Esophagus squamous epithelium (tissue), 4 donors: ENCODE measurements around the gene CARM1.

ENCODE experiments used
- CTCF ChIP-seq, 6 experiments: fragments of 450-650 bp in 4 of 6; fragments of 200-600 bp in 2 of 6; sonication (generic) in 2 of 6; IDR thresholded peaks; one replicate each; pipeline ENCODE4 v1.5.1; 2016 to 2019; ENCODE audit warnings: antibody characterized with exemption in 6 of 6, mild to moderate bottlenecking in 4 of 6, moderate library complexity in 4 of 6
- POLR2A ChIP-seq, 4 donors: fragments of 450-650 bp; IDR thresholded peaks; one replicate each; pipeline ENCODE4 v1.6.1; 2017; ENCODE audit warnings: antibody characterized with exemption in 4 of 4, mild to moderate bottlenecking in 4 of 4, moderate library complexity in 3 of 4

- no peak for TF ChIP-seq POLR2A (IDR thresholded peaks at IDR 0.05)
- TF ChIP-seq CTCF (IDR thresholded peaks at IDR 0.05), result no peak
These were observed 27.3 kb downstream of the CARM1 start for GRCh38 chr19:10898633-10899032.
